ENCODE measurements around the gene PLET1.
A peak's percentile ranks its signal among the peaks of the same experiment; 100 is the strongest.

The PLET1 gene

DNA sequence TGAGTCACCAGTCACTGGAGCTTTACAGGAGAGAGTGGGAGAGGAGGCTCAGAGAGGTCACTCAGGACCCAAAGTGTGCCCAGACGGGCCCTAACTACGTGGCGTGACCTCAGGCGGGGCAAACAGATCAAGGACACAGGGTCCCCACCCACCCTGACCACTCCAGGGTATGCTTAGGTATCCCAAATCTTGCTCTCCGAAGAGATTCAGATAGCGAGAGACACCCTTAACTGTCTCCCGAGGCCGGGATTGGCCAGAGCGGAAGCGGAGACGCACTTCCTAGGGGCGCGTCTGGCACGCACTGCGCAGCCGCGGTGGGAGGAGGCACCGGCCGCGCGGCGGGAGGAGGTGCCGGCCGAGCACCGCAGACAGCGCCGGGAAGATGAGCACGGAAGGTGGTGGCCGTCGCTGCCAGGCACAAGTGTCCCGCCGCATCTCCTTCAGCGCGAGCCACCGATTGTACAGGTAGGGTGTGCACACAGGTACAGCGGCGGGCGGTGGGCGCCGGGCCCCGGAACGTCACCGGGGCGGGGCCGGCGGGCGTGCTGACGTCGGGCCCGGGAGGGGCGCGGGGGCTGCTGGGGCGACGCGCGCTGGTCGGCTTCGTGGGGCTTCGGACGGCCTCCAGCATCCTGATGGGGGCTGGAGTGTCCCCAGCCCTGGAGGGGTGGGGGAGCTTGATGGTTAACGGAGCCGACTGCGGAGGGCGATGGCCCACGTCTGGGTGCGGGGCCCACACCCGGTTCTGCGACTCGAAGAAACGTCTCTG, 34.4 kb downstream of the PLET1 start, which contains the start of gene PTS:
PTS (plus strand) TSS at position 367 of the 769 bp plus-strand sequence; CDS start at position 383, 16 bp downstream.
- TF ChIP-seq, protein P1, sequence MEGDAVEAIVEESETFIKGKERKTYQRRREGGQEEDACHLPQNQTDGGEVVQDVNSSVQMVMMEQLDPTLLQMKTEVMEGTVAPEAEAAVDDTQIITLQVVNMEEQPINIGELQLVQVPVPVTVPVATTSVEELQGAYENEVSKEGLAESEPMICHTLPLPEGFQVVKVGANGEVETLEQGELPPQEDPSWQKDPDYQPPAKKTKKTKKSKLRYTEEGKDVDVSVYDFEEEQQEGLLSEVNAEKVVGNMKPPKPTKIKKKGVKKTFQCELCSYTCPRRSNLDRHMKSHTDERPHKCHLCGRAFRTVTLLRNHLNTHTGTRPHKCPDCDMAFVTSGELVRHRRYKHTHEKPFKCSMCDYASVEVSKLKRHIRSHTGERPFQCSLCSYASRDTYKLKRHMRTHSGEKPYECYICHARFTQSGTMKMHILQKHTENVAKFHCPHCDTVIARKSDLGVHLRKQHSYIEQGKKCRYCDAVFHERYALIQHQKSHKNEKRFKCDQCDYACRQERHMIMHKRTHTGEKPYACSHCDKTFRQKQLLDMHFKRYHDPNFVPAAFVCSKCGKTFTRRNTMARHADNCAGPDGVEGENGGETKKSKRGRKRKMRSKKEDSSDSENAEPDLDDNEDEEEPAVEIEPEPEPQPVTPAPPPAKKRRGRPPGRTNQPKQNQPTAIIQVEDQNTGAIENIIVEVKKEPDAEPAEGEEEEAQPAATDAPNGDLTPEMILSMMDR (IDR thresholded peaks at IDR 0.05; ENCODE audit: insufficient read depth, low read length, poor library complexity, severe bottlenecking), result no peak
- peaks cover 6% of the 10 kb centered on the region; the same call in 1 of the 2 replicates for H3K36me3 ChIP-seq (ENCODE audit: low read length)

DNA sequence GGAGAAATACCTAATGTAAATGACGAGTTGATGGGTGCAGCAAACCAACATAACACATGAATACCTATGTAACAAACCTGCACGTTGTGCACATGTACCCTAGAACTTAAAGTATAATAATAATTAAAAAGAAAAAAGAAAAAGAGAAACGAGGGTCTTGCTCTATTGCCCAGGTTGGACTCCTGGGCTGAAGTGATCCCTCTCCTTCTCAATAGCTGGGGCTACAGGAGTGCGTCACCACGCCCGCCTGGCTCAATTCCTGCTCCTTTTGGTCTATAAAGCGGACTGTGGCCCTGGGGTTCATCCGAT, 35.0 kb downstream of the PLET1 start:
- H3K9me3 ChIP-seq (ENCODE audit: insufficient read depth, low read length), result no peaks in the 10 kb centered on the region
- H3K27ac ChIP-seq (ENCODE audit: low read depth, low read length), result peak overlapping the region; percentile 78
- H3K27me3 ChIP-seq (ENCODE audit: low read length), result no peaks in the 10 kb centered on the region
- peak overlapping the region; percentile 89 for H3K9ac ChIP-seq (ENCODE audit: low read length)
- no peaks in the 10 kb centered on the region for H3F3A ChIP-seq (ENCODE audit: insufficient read depth)
- H3K4me2 ChIP-seq (ENCODE audit: low read depth, low read length, poor library complexity, severe bottlenecking), result peak overlapping the region; percentile 100
- TF ChIP-seq, protein P1 (IDR thresholded peaks at IDR 0.05; ENCODE audit: insufficient read depth, low read length, poor library complexity, severe bottlenecking), result no peak
- no peak for TF ChIP-seq EZH2phosphoT487 (conservative IDR thresholded peaks at IDR 0.05; ENCODE audit: low read length)
- H4K20me1 ChIP-seq (ENCODE audit: low read depth, low read length), result no peaks in the 10 kb centered on the region
- H3K79me2 ChIP-seq (ENCODE audit: insufficient read depth, low read length), result peaks cover 25% of the 10 kb centered on the region
- H2AFZ ChIP-seq (ENCODE audit: low read depth, low read length, severe bottlenecking), result peak overlapping the region; percentile 85
- no peaks in the 10 kb centered on the region for H3K9me2 ChIP-seq (replicated peaks; ENCODE audit: insufficient read depth, low read length)
- peaks cover 6% of the 10 kb centered on the region; the same call in 1 of the 2 replicates for H3K36me3 ChIP-seq (ENCODE audit: low read length)
- peak overlapping the region; percentile 94 for H3K4me3 ChIP-seq (ENCODE audit: insufficient read depth, low read length, poor library complexity, severe bottlenecking)

More for the DNA sequence above, 34.4 kb downstream of the PLET1 start, which contains the start of gene PTS:
- Histone ChIP-seq H3K79me2 (ENCODE audit: insufficient read depth, low read length) (peaks cover 25% of the 10 kb centered on the region), H3F3A (ENCODE audit: insufficient read depth) (no peaks in the 10 kb centered on the region), H3K4me3 (ENCODE audit: insufficient read depth, low read length, poor library complexity, severe bottlenecking) (peak within 1 kb of the TSS; percentile 94), H3K4me2 (ENCODE audit: low read depth, low read length, poor library complexity, severe bottlenecking) (peak within 1 kb of the TSS; percentile 100), H2AFZ (ENCODE audit: low read depth, low read length, severe bottlenecking) (peak within 1 kb of the TSS; percentile 85), H3K9ac (ENCODE audit: low read length) (peak within 1 kb of the TSS; percentile 89), H3K27me3 (ENCODE audit: low read length) (no peaks in the 10 kb centered on the region), H4K20me1 (ENCODE audit: low read depth, low read length) (no peaks in the 10 kb centered on the region), H3K9me2 (replicated peaks; ENCODE audit: insufficient read depth, low read length) (no peaks in the 10 kb centered on the region), H3K27ac (ENCODE audit: low read depth, low read length) (peak within 1 kb of the TSS; percentile 78), H3K9me3 (ENCODE audit: insufficient read depth, low read length) (no peaks in the 10 kb centered on the region)

DNA sequence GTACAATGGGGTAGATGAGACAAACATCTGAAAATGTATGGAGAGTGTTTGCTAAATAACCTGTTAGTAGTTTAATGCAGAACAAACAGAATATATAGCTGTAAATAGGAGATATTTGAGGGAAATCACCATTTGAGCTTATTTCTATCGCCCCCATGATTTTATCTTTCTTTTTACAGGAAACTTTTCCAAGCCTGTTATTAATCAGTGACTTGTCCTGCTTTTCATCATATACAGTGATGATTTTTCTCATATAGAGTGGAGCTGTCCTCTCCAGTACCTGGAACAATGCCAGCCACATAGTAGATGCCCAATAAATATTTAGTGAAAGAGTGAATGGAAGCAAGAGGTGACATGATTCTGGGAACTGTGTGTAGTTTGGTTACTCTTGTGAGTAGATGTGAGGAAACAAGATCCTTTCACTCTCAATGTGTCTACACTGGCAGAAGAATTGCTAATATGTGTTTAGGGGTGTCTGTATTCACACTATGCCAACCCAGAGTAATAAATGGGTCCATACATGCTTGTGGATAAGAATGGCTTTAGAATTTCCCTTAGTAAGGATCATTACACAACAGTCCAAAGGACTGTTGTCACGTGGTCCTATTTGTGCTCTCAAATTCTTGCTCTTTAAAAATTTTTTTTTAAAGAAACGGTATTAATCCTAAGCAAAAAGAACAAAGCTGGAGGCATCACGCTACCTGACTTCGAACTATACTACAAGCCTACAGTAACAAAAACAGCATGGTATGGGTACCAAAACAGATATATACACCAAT, 36.7 kb downstream of the PLET1 start:
- Histone ChIP-seq H3K9me2 (replicated peaks; ENCODE audit: insufficient read depth, low read length) (no peaks in the 10 kb centered on the region), H3K4me2 (ENCODE audit: low read depth, low read length, poor library complexity, severe bottlenecking) (no peak overlapping the region), H3K27ac (ENCODE audit: low read depth, low read length) (no peak overlapping the region), H3K79me2 (ENCODE audit: insufficient read depth, low read length) (peaks cover 23% of the 10 kb centered on the region), H3K9me3 (ENCODE audit: insufficient read depth, low read length) (no peaks in the 10 kb centered on the region), H3K27me3 (ENCODE audit: low read length) (no peaks in the 10 kb centered on the region), H3K36me3 (ENCODE audit: low read length) (peaks cover 5% of the 10 kb centered on the region; the same call in 1 of the 2 replicates), H3K9ac (ENCODE audit: low read length) (no peak overlapping the region), H4K20me1 (ENCODE audit: low read depth, low read length) (no peaks in the 10 kb centered on the region), H3K4me3 (ENCODE audit: insufficient read depth, low read length, poor library complexity, severe bottlenecking) (no peak overlapping the region), H2AFZ (ENCODE audit: low read depth, low read length, severe bottlenecking) (no peak overlapping the region), H3F3A (ENCODE audit: insufficient read depth) (no peaks in the 10 kb centered on the region)
- TF ChIP-seq, protein P1 (IDR thresholded peaks at IDR 0.05; ENCODE audit: insufficient read depth, low read length, poor library complexity, severe bottlenecking), result no peak
- no peak for TF ChIP-seq EZH2phosphoT487 (conservative IDR thresholded peaks at IDR 0.05; ENCODE audit: low read length)
